ENCODE measurements around the gene XKR7.

- TF ChIP-seq CTCF (IDR thresholded peaks at IDR 0.05) = no peak
- no peak for TF ChIP-seq POLR2A (IDR thresholded peaks at IDR 0.05)
- no peak for TF ChIP-seq EP300 (IDR thresholded peaks at IDR 0.05; ENCODE audit: low read depth)
- no peak for TF ChIP-seq POLR2AphosphoS5 (IDR thresholded peaks at IDR 0.05)
Observed at GRCh38 chr20:32050324-32050841, 82.4 kb downstream of the XKR7 start.

Data from transverse colon (tissue), 4 donors.